GM12878 (cell line): ENCODE results near the gene MCMBP. TPM values are rescaled to one million over a fixed set of nuclear protein-coding genes. Genes with fewer than 3 reads are reported as not detected.

Experiments used
- ATAC-seq: fragments of 200-7000 bp; cut with Tn5 transposase; 3 replicates; pipeline ENCODE4 v1.9.1; 2020; ENCODE audit warnings: mild to moderate bottlenecking, moderate library complexity
- BruUV-seq: library from RNA; stranded (reverse); fragments of 400-500 nt; replicated peaks from 2 replicates; lab custom pipeline; 2021; lab: Mats Ljungman, UMichigan
- CTCF ChIA-PET: fragments of 300-600 bp; sonication (Branson Sonifier 250); formaldehyde crosslinking; extraction: SDS; loops from one replicate; lab custom pipeline; 2021; ENCODE audit warnings: inconsistent platforms; lab: Yijun Ruan, JAX
- POLR2A ChIA-PET: fragments of 350-600 bp; formaldehyde crosslinking; extraction: SDS; loops from one replicate; lab custom pipeline; 2021; ENCODE audit warnings: inconsistent platforms; lab: Charles Lee
- RAD21 ChIA-PET: fragments of 300-600 bp; sonication (Branson Sonifier 250); formaldehyde crosslinking; loops from one replicate; lab custom pipeline; 2023; ENCODE audit warnings: antibody characterized with exemption; ENCODE audit not compliant: unreplicated experiment; lab: Charles Lee
- SMC1A ChIA-PET: fragments of 300-600 bp; sonication (Branson Sonifier 250); formaldehyde crosslinking; loops from one replicate; lab custom pipeline; 2023; ENCODE audit not compliant: unreplicated experiment, uncharacterized antibody; lab: Charles Lee
- DNase-seq: peaks from one replicate; pipeline ENCODE4 v3.0.0-alpha.2; 2011; ENCODE audit warnings: low read depth, low spot score
- FAIRE-seq: peaks from 3 replicates; lab custom pipeline; 2011; peaks lifted over from hg19 to GRCh38; lab: Jason Lieb, UNC
- H2AFZ ChIP-seq: 2 replicates; pipeline ENCODE4 v1.6.0; 2011; ENCODE audit warnings: low read depth, low read length, control low read depth; ENCODE audit not compliant: control insufficient read depth
- H3K27ac ChIP-seq: 2 replicates; pipeline ENCODE4 v1.5.1; 2011; ENCODE audit warnings: control low read depth; ENCODE audit not compliant: control insufficient read depth, insufficient read depth
- H3K27me3 ChIP-seq, 2 experiments: replicated peaks in 1 of 2; 2 replicates each; pipeline versions ENCODE4 v1.6.0 to v1.6.1; 2011; ENCODE audit warnings: low read length in 1 of 2; ENCODE audit not compliant: control insufficient read depth in 2 of 2, insufficient read depth in 2 of 2
- H3K36me3 ChIP-seq, 2 experiments: 2 replicates each; pipeline ENCODE4 v1.5.1; 2011; ENCODE audit warnings: low read length in 1 of 2; ENCODE audit not compliant: control insufficient read depth in 2 of 2, insufficient read depth in 2 of 2
- H3K4me1 ChIP-seq: 2 replicates; pipeline ENCODE4 v1.6.1; 2011; ENCODE audit warnings: mild to moderate bottlenecking, low read length, moderate library complexity, mixed read lengths; ENCODE audit not compliant: control insufficient read depth, insufficient read depth
- H3K4me2 ChIP-seq: 2 replicates; pipeline ENCODE4 v1.6.0; 2011; ENCODE audit warnings: control low read depth; ENCODE audit not compliant: control insufficient read depth, insufficient read depth
- H3K4me3 ChIP-seq: fragments of 200-600 bp; sonication (generic); 2 replicates; pipeline ENCODE4 v1.5.1; 2016
- H3K79me2 ChIP-seq: 2 replicates; pipeline ENCODE4 v1.6.0; 2011; ENCODE audit warnings: low read length; ENCODE audit not compliant: control insufficient read depth, insufficient read depth
- H3K9ac ChIP-seq: 2 replicates; pipeline ENCODE4 v1.8.0; 2011; ENCODE audit warnings: low read length, control low read depth, mixed read lengths; ENCODE audit not compliant: control insufficient read depth, insufficient read depth
- H3K9me3 ChIP-seq: replicated peaks from 3 replicates; pipeline ENCODE4 v1.5.1; 2011; ENCODE audit warnings: mild to moderate bottlenecking, low read length; ENCODE audit not compliant: control insufficient read depth, insufficient read depth
- H4K20me1 ChIP-seq: 2 replicates; pipeline ENCODE4 v1.6.0; 2011; ENCODE audit not compliant: control insufficient read depth, insufficient read depth
- JUND ChIP-seq: IDR thresholded peaks from 2 replicates; pipeline ENCODE4 v1.6.1; 2012; ENCODE audit warnings: low read depth, mild to moderate bottlenecking, low read length, improper control_type of control experiment, moderate library complexity
- NR2F1 ChIP-seq: fragments of 450-650 bp; conservative IDR thresholded peaks from 2 replicates; pipeline ENCODE4 v1.6.1; 2017; ENCODE audit warnings: mild to moderate bottlenecking
- PML ChIP-seq: IDR thresholded peaks from 2 replicates; pipeline ENCODE4 v1.6.1; 2012; ENCODE audit warnings: low read length, inconsistent platforms
- RAD21 ChIP-seq: IDR thresholded peaks from 2 replicates; pipeline ENCODE4 v1.6.1; 2011; ENCODE audit warnings: mild to moderate bottlenecking, low read depth, low read length, moderate library complexity; ENCODE audit not compliant: insufficient read depth
- TBL1XR1 ChIP-seq: IDR thresholded peaks from 2 replicates; pipeline ENCODE4 v1.6.1; 2012; ENCODE audit warnings: low read depth, low read length, improper control_type of control experiment
- YBX1 ChIP-seq: fragments of 450-650 bp; IDR thresholded peaks from 2 replicates; pipeline ENCODE4 v1.6.1; 2016; ENCODE audit warnings: antibody characterized with exemption
- ZSCAN29 ChIP-seq: fragments of 450-650 bp; IDR thresholded peaks from 2 replicates; pipeline ENCODE4 v1.6.1; 2017; ENCODE audit warnings: mild to moderate bottlenecking, moderate library complexity
- WGBS: methylation state at CpG from one replicate; pipeline ENCODE4 v1.1.6; 2016; ENCODE audit warnings: low lambda C conversion rate; ENCODE audit not compliant: insufficient replicate concordance, insufficient coverage; ENCODE audit errors: missing lambda C conversion rate; 5-methylcytosine and 5-hydroxymethylcytosine counted together
- in situ Hi-C: fragments of 300-500 bp; cut with MboI; formaldehyde crosslinking; loops from 9 replicates; pipeline ENCODE4 v1.14.3; 2018; ENCODE audit warnings: mixed read lengths
- intact Hi-C: fragments of 100-400 bp; cut with micrococcal nuclease; formaldehyde crosslinking; loops from one replicate; pipeline ENCODE4 v1.14.2; 2022; ENCODE audit not compliant: unreplicated experiment
- polyA plus RNA-seq, 11 experiments: library from polyadenylated mRNA; depleted of rRNA in 4 of 11; unstranded in 6 of 11; stranded (reverse) in 5 of 11; fragments of >200 nt; fragmentation: Nextera tagmentation in 4 of 11; fragmentation: Illumina TruSeq in 1 of 11; extraction: Ambion mirVana in 4 of 11; extraction: Trizol in 1 of 11; gene quantifications; 1 replicate in 1 of 11; 2 replicates in 10 of 11; pipeline versions ENCODE4 v1.2.1 to v1.2.3, GENCODE V29; 2011 to 2016; ENCODE audit warnings: inconsistent platforms in 2 of 11, missing spikeins in 2 of 11, low read depth in 1 of 11
- total RNA-seq, 4 experiments: library from RNA; depleted of rRNA in 3 of 4; stranded (reverse); fragments of >200 nt in 3 of 4; fragmentation: Illumina TruSeq in 1 of 4; extraction: Trizol in 1 of 4; gene quantifications; 2 replicates each; pipeline versions ENCODE4 v1.2.1 to v1.2.3, GENCODE V29; 2013 to 2021
- TF ChIP-seq, protein P1 (sequence below): IDR thresholded peaks from 2 replicates; pipeline ENCODE4 v1.6.1; 2011; ENCODE audit warnings: low read depth, low read length, improper control_type of control experiment, borderline replicate concordance
- TF ChIP-seq, protein P2 (sequence below): IDR thresholded peaks from 2 replicates; pipeline ENCODE4 v1.6.1; 2012; ENCODE audit warnings: mild to moderate bottlenecking, low read depth, low read length

MCMBP gene
- total and polyA plus RNA-seq, 10 of the 15 experiments (the other 5 are each of a cell fraction or from before 2014, with no cell fraction given), result 7.6 to 93.1 (median 75.7) TPM

DNA sequence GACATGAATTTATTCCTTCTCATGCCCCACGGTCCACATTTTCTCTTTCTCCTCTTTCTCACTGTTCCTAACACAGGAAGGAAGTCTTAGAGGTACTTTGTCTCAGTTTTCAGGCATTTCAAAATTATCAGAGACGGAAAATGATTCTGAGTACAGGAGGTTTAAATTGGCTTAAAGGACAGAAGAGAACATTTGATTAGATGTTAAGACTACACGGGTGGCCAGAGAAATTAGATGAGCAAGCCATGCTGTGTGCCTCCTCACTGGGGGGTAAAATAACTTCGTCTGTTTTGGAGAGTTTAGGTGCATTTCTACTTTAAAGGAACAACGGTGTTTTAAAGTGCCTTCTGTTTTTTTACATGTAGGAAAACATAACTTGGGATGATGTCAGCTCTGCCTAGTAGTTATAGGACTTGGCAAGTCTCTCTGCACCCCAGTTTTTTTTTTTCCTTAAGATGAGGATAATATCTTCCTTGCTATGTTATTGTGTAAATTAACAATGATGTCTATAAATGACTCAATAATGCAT, 66.9 kb downstream of the MCMBP start:
- Histone ChIP-seq H3K4me1 (peaks cover 8% of the 10 kb centered on the region; the same call in 1 of the 2 replicates), H3K4me3 (no peak overlapping the region), H3K27ac (no peak overlapping the region), H3K27me3 (no peaks in the 10 kb centered on the region), H3K79me2 (no peaks in the 10 kb centered on the region), H3K4me2 (no peak overlapping the region), H4K20me1 (no peaks in the 10 kb centered on the region), H3K9ac (no peak overlapping the region), H3K36me3 (no peaks in the 10 kb centered on the region; a peak in 2 of 4 replicates), H3K9me3 (no peaks in the 10 kb centered on the region), H2AFZ (no peak overlapping the region)
- ChIA-PET POLR2A (no interaction called here), SMC1A (interaction anchor here (0.8 to 3.1 kb wide), 6 partner anchors 55 to 123 kb away, joined by 3 to 16 read pairs (median 4); no protein-coding TSS in a partner anchor), CTCF (interaction anchor here (1.0 to 2.1 kb wide), 5 partner anchors 15 to 68 kb away, joined by 3 to 9 read pairs (median 4); no protein-coding TSS in a partner anchor), RAD21 (interaction anchor here (1.2 to 1.4 kb wide), 2 partner anchors 54 to 55 kb away, joined by 3 to 5 read pairs; no protein-coding TSS in a partner anchor)
- no peak for DNase-seq
- BruUV-seq, result TSS peak; percentile 8
- ATAC-seq, result no peak
- TF ChIP-seq, protein P1, sequence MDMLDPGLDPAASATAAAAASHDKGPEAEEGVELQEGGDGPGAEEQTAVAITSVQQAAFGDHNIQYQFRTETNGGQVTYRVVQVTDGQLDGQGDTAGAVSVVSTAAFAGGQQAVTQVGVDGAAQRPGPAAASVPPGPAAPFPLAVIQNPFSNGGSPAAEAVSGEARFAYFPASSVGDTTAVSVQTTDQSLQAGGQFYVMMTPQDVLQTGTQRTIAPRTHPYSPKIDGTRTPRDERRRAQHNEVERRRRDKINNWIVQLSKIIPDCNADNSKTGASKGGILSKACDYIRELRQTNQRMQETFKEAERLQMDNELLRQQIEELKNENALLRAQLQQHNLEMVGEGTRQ, result no peak
- no peak for TF ChIP-seq TBL1XR1
- no peak for TF ChIP-seq PML
- TF ChIP-seq JUND, result no peak
- in situ Hi-C loops (no loop called here), intact Hi-C loops (no loop called here)
- 61% methylated on average over 5 of the region's 5 CpGs for WGBS
- FAIRE-seq, result no peak

DNA sequence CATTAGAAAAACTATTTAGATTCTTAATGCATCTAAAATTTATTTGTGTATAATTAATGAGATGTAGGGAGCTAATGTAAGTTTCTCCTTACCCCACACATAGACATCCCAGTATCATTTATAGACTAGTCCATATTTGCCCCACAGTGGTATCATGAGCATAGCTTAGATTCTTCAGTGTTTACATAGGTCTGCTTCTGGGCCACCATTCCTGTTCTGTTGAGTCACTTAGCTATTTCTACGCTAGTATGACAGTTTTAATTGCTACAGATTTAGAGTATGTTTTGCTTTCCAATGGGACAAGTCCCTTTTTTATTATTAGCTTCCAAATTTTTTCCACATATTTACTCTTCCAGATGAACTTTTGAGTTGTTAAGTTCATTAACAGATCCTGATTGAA, 69.4 kb downstream of the MCMBP start:
- 31% methylated on average over 1 of the region's 1 CpG for WGBS
- no peak overlapping the region for H3K4me2 ChIP-seq
- no peaks in the 10 kb centered on the region for H3K27me3 ChIP-seq
- no peak for TF ChIP-seq NR2F1
- no peak for TF ChIP-seq YBX1
- TF ChIP-seq, protein P2, sequence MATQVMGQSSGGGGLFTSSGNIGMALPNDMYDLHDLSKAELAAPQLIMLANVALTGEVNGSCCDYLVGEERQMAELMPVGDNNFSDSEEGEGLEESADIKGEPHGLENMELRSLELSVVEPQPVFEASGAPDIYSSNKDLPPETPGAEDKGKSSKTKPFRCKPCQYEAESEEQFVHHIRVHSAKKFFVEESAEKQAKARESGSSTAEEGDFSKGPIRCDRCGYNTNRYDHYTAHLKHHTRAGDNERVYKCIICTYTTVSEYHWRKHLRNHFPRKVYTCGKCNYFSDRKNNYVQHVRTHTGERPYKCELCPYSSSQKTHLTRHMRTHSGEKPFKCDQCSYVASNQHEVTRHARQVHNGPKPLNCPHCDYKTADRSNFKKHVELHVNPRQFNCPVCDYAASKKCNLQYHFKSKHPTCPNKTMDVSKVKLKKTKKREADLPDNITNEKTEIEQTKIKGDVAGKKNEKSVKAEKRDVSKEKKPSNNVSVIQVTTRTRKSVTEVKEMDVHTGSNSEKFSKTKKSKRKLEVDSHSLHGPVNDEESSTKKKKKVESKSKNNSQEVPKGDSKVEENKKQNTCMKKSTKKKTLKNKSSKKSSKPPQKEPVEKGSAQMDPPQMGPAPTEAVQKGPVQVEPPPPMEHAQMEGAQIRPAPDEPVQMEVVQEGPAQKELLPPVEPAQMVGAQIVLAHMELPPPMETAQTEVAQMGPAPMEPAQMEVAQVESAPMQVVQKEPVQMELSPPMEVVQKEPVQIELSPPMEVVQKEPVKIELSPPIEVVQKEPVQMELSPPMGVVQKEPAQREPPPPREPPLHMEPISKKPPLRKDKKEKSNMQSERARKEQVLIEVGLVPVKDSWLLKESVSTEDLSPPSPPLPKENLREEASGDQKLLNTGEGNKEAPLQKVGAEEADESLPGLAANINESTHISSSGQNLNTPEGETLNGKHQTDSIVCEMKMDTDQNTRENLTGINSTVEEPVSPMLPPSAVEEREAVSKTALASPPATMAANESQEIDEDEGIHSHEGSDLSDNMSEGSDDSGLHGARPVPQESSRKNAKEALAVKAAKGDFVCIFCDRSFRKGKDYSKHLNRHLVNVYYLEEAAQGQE, result no peak
- TF ChIP-seq RAD21, result no peak
- TF ChIP-seq ZSCAN29, result no peak
- TF ChIP-seq, all 136 proteins: peak for 0
- Histone ChIP-seq H3K4me3 (no peak overlapping the region), H3K9ac (no peak overlapping the region), H2AFZ (no peak overlapping the region), H3K27ac (no peak overlapping the region), H3K9me3 (no peaks in the 10 kb centered on the region), H4K20me1 (no peaks in the 10 kb centered on the region), H3K4me1 (peaks cover 8% of the 10 kb centered on the region; the same call in 1 of the 2 replicates), H3K36me3 (no peaks in the 10 kb centered on the region; a peak in 2 of 4 replicates), H3K79me2 (no peaks in the 10 kb centered on the region)
- ATAC-seq (no peak), DNase-seq (no peak), FAIRE-seq (no peak)
- in situ Hi-C loops (no loop called here), intact Hi-C loops (no loop called here)
- ChIA-PET CTCF (interaction anchor here (0.6 to 3.1 kb wide), 11 partner anchors 10 to 382 kb away, joined by 3 to 13 read pairs (median 4); no protein-coding TSS in a partner anchor), RAD21 (interaction anchor here (0.5 to 1.9 kb wide), 8 partner anchors 8 to 360 kb away, joined by 3 to 10 read pairs (median 4); no protein-coding TSS in a partner anchor), POLR2A (interaction anchor here (0.5 kb wide), 1 partner anchor 40 kb away, joined by 3 read pairs; no protein-coding TSS in a partner anchor), SMC1A (interaction anchor here (0.7 to 3.6 kb wide), 21 partner anchors 8 to 215 kb away, joined by 3 to 14 read pairs (median 5); partner anchors contain the start of gene SEC23IP)
- BruUV-seq, result no TSS peak
